Measurements from ENCODE around the gene AARS1.
"Not testable (repeated sequence)": the region's sequence is repeated elsewhere in the genome, so short reads cannot be mapped to it uniquely, and the experiment has no call there.

Gene AARS1

DNA sequence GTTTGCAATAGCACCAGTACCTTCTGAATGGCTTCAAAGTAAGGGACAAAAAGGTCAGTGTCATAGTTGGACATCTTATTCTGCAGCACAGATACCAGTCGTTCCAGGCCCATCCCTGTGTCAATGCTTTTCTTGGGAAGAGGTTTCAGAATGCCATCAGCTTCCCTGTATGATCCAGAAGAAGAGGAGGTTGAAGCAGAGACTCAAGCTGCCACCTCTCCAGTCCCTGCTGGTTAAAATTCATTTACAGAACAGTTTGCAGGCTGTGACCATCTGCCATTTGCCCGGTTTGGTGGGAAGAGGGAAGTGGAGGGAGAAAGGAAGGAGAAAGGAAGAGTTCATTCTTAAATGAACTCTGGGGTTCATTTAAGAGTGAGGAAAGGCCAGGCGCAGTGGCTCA, 19.1 kb downstream of the AARS1 start:
- DNase-seq = no peak

DNA sequence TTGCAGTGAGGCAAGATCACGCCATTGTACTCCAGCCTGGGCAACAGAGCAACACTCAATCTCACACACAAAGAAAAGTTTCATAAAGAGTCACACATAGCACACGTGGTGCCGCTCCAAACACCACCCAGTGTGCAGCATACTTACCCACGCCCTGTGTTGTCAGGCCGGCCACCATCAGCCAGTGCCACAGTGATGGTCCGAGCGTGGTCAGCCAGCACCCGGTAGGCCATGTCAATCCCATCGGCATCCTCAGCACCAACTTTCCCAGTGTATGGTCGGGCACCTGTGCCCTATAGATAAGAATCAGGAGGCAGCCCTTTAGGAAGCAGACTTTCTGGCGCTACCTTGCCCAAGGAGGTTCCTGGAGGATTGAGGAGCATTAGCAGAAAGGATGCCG, 19.8 kb downstream of the AARS1 start:
- DNase-seq = no peak

DNA sequence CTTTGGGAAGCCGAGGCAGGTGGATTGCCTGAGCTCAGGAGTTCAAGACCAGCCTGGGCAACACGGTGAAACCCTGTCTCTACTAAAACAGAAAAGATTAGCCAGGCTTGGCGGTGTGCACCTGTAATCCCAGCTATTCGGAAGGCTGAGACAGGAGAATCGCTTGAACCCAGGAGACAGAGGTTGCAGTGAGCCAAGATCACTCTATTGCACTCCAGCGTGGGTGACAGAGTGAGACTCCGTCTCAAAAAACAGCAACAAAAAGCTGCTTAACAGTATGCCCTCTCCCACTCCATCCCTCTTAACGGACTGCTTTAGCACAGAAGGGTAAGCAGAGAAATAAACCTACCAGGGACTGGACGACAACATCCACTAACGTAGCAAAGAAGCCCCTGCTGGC, 21.4 kb downstream of the AARS1 start:
- DNase-seq = not testable (repeated sequence)

DNA sequence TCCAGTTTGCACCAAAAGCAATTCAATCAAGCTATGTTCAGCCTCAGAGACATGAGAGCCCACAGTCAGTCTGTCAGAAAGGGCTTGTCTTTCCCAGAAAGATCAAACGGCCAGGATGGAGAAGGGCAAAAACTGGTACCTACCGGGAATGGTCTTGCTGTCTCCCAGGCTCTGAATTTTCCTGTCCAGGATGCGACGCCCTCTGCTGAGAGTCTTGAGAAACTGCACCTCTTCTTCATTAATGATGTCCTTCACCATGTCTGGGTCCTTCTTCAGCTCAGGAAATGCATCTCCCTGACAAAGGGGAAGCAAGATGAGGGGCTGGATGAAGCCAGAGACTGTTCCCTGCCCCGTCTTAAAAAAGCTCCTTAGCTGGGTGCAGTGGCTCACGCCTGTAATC, 21.8 kb downstream of the AARS1 start:
- no peak for DNase-seq

DNA sequence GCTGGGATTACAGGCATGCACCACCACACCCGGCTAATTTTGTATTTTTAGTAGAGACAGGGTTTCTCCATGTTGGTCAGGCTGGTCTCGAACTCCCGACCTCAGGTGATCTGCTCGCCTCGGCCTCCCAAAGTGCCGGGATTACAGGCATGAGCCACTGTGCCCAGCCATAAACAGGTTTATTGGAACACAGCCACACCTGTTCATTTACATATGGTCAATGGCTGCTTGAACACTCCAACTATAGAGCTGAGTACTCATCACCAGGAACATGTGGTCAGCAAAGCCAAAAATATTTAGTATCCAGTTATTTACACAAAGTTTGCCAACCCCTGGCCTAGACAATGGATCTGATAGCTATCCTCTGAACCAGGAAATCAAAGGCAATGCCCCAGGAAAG, 29.4 kb downstream of the AARS1 start:
- DNase-seq = not testable (repeated sequence)

DNA sequence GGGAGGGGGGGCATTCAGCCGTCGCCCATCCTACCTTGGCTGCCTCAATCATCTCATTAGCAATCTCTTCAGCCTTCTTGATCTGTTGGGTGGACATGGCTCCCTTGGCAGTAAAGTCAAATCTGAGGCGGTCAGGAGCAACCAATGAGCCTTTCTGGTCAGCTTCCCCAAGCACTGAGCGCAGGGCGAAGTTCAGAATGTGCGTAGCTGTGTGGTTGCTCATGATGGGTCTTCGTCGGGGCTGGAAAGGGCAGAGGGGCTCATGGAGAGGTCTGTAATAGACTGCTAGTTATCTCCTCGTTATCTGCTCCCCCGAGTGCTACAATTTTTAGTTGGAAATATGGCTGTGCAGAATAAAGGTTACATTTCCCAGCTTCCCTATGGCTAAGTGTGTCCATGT, 30.4 kb downstream of the AARS1 start:
- no peak for DNase-seq

DNA sequence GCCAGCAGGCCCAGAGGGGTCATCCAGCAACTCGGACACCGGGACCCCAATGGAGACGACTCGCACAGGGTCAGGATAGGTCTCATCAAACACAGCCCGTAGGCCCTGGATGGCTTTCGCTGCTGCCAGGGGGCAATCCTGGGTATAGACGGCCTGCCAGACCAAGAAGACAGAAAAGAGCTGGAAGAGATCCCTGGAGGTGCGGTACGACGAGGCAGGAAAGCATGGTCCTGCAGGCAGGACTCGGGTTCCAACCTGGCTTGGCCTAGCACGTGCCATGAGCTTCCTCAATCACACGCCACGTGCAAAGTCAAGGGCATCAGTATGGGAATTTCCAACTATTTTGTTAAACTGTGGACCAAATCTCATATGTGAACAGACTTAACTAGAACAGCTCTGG, 31.2 kb downstream of the AARS1 start:
- no peak for DNase-seq

DNA sequence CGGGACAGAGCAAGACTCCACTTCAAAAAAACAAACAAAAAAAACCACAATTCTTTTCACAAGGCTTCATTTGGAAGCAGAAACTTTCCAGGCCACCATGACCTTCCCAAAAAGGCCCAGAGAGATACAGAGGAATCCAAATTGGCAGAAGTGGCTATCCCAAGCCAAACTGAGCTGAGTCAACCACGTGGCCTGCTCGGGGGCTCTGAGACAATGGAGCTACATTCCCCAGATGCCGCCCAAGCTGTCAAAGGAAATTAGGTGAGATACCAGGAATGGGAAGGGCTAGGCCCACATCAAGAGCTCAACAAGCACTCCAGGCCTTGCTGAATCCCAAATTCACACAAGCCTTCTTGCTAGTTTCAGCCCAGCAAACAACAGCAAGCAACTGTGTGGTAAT, 31.9 kb downstream of the AARS1 start:
- no peak for DNase-seq

DNA sequence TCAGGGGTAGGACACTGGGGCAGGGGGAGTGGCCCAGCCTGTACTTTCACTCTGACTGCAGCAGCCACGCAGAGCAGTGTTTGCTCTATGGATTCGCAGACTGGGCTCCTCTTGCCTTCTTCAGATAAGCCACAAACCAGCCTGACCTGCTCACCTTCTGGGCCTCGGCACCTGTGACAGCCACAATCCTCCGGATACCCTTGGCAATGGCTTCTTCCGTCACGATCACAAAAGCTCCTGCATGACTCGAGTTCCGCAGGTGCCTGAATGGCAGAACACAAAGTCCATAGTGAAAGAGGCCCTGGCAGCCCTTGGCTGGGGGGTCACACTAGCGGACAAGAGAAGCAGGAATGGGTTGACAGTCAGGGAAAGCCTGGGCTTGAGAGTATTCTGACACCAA, 33.7 kb downstream of the AARS1 start:
- DNase-seq = no peak

DNA sequence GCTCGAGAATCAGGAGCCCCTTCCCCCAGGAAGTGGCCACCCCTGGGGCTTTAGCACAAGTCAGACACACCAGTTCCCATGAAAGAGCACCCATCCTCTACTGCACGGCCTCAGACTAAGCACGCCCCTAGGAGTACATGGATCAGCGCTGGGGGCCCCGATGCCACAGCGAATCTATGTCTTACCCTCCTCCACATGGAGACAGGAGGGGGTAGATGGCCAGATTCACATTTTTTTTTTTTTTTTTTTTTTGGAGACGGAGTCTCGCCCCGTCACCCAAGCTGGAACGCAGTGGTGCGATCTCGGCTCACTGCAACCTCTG, 34.4 kb downstream of the AARS1 start:
- DNase-seq = no peak

DNA sequence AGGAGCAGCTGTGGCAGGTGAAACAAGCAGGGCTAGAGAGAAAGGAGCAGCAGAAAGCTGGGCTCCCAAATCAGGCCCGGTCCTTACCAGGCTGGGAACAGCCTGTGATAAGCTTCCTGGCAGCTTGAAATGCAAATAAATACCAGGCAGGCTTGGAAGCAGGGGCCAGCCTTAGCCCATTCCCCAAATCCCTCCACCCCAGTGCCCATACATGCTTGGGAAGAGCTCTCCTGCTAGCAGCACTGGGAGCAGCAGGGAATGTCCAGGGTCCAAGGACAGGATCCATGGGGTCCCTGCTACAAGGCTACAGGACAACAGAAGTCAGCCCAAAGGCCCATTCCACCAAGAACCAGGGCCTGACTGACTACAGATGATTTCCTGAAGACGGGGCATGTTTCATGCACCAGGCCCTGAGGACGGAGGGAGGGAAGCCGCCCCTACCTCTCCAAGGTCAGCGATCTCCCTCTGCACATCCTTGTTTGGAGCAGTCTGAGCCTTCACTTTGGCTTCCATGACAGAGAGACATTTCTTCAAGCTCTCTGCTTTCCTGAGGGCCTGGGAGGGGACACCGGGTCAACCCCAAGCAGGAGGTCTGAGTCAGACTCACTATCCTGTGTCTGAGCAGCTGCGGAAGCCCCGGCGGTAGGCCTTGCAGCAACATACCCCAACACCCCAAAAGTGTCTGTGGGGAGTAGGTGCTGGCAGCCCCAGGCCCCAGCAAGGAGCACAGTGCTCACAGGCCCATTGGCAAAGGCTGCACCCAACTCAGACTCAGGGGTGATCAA, 34.9 kb downstream of the AARS1 start:
- DNase-seq = no peak

DNA sequence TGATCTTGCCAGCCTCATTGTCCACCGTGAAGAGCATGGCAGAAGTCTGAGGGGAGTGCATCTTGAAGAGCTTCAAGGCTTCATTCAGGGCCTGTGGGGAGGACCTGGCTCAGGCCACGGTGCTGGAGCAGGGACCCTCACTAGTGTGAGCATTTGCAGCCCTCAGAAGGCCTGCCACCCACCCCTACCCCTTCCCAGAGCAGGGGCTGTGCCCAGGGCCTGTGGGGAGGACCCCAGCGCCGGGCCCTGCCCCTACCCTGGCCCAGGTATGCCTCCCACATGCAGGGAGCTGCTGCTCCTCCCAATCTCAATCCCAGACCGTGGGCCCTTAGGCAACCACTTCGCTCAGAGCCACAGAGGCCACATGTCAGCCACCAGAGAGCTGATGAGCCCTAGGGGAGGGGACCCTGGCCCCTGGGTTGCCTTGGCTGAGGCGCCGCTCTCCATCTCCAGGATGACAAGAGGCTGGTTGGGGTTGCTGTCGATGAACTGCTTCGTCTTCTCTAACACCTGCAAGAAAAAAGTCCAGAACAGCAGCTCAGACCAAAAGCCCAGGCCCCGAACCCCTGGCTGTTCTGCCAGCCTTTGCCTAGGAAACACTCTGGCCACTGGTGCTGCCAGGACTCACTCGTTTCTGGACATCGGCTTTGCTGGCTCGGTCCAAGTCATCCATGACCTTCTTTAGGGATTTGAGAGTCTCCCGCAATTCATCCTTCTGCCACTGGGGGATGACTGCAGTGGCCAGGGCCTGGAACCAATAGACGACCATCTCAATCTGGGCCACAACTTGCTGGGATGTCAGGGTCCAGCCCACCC, 35.8 kb downstream of the AARS1 start:
- DNase-seq = no peak

DNA sequence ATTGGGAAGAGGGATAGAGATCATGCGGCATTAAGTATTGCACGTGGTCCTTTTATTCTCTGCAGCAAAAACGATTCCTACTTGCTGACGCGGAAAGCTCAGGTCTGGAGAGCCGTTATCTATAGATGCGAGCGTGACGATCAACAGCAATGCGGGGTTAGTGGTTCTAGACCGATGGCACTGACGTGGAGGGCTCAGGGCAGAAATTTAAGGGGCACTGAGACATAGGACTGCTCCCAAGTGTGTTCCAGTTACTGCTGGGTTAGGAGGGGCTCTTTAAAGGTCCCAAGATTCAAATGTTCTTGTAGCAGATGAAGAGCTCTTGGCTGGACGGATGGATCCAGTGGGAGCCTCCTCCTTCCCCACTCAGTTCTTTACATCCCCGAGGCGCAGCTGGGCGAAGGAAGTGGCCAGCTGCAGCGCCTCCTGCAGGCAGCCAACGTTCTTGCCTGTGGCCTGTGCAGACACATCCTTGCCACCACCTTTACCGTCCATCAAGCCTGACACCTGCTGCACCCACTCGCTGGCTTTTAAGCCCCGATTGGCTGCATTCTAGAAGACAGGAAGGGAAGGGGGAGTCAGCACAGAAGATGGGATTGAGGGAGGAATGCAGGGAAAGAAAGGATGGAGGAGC, 36.8 kb downstream of the AARS1 start:
- no peak for DNase-seq

DNA sequence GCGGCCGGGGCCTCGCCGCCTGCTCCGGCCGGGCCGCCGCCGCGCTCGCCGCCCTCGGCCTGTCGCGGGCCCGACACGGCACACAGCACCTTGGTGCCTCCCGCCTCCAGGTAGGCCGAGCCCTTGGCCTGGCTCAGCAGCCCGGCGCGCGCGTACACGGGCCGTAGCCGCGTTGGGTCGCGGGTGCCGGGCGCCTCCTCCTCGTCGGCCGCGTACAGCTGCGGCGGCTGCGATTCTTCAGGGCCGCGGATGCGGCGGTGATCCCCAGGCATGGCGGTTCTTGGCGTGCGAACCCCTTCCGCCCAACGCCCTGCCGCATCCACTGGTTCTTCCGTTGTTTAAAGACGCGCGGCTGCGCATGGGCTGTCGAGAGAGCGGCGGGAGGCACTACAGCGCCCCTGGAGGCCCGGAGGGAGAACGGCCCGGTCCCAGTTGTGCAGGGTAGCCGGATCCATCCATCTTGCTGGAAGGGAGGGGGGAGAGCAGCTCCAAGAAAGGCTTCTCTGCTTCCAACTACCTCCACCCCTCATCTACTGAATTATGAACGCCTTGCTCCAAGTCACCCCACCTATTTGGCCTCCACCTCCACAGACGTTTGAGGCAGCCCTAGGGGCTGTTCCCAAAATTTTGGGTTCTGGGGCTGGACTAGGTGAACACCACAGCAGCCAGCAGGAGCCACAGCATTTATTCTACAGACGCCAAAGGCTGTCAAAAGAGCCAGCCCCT, 37.5 kb downstream of the AARS1 start, which contains the start of gene EXOSC6:
EXOSC6 (minus strand) TSS at position 312 of the 726 bp plus-strand sequence; CDS start at position 272, 40 bp downstream.
- DNase-seq = peak; percentile 68

DNA sequence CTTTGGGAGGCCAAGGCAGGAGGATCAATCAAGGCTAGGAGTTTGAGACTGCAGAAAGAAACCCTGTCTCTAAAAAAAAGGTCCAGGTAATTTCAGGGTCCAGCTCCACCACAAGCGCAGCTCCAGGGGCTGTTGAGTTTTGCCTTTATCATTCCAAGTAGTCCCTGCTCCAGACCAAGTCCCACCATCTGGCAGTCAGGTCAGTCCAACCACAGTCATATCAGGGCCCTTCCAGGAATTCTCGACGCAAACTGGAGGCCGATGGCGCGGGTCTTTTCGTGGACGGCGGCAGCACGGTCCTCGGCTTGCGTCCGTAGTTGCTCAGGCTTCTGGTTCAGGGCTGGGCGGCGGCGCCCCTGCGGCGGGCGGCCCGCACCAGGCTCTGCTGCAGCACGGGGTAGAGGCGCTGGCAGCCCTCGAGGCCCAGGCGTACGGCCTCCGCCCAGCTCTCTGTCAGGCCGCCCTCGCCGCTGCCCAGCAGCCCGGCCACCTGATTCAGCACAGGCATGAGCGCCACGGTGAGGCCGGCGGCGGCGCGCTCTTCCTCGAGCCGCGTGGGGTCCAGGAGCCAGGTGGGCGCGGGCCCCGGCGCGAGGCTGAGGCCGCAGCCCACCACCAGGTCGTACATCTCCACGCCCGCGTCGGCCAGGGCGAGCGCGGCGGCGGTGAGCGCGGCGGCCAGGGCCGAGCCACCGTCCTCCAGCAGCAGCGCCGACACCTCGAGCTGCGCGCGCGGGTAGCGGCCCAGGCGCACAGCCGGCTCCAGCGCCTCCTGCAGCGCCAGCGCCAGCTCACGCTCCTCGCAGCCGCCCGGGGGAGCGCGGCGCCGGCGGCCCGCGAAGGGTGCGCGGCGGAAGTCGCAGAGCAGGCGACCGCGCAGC, 38.3 kb downstream of the AARS1 start:
- DNase-seq = no peak

DNA sequence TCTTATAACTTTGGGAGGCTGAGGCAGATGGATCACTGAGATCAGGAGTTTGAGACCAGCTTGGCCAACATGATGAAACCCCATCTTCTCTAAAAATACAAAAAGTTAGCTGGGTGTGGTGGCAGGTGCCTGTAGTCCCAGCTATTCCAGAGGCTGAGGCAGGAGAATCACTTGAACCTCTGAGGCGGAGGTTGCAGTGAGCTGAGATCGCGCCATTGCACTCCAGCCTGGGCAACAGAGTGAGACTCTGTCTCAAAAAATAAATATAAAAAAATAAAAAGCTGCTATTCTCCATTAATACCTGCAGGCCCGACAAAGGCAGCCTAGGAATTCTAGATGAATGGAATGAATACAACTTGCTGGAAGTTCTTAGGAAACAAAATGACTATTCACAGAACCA, 39.6 kb downstream of the AARS1 start:
- DNase-seq = not testable (repeated sequence)

DNA sequence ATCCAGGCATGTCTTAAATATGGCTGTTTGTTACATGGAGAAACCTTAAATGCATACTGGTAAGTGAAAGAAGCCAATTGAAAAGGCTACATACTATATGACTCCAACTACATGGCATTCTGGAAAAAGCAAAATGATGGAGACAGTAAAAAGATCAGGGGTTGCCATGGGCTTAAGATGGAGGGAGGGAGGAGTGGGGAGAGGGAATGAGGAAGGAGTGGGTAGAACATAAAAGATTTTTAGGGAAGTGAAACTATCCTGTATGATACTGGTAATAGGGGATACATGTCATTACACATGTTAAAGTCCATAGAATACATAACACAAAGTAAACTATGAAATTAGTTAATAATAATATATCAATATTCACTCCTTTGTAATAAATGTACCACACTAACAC, 50.5 kb downstream of the AARS1 start:
- not testable (repeated sequence) for DNase-seq

DNA sequence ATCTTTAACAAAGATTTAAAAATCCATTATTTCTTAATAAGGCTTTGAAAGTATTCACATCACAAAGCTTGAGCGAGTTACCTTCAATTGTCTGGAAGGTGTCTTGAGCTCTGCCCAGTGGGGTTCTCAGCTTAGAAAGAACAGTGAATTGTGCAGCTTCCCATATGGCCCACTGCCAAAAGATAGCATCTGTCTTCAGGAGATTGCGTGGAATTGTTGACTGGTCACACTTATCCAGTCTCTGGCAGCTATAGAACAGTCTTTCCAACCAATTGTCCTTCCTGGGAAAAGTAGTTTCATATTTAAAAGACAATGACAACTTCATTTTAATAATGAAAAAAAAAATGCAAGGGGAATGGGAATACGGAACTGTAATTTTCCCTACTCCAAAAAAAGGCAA, 57.5 kb downstream of the AARS1 start:
- not testable (repeated sequence) for DNase-seq

DNA sequence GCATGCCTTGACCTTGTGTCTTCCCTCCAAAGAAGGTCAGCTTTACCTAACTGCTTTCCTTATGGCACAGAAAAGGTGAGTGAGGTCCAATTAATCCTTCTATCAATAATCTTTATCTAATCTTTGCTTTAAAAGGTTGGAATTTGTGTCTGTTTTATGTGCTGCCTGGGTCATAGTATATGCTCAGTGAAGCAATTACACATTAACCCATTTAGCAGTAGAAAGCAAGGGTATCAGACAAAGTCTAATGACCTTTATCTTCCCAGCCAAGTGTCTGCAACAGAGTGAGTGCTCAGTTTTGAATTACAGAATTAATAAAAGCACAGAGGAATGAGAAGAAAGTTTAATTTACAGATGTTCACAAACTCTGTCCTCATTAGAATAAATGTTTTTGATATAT, 63.3 kb downstream of the AARS1 start:
- not testable (repeated sequence) for DNase-seq

DNA sequence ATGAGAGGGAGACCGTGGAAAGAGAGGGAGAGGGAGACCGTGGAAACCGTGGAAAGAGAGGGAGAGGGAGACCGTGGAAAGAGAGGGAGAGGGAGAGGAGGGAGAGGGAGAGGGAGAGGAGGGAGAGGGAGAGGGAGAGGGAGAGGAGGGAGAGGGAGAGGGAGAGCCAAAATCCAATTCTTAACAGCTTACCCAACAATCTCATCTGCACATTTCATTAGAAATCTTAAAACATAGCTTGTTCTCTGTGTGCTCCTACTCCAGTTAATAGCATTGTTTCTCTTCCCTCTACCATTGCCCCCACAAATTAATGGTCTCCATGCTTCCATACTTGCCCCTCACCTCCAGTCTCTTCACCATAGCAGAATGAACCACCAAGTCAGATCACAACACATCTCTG, 63.9 kb downstream of the AARS1 start:
- DNase-seq = not testable (repeated sequence)

DNA sequence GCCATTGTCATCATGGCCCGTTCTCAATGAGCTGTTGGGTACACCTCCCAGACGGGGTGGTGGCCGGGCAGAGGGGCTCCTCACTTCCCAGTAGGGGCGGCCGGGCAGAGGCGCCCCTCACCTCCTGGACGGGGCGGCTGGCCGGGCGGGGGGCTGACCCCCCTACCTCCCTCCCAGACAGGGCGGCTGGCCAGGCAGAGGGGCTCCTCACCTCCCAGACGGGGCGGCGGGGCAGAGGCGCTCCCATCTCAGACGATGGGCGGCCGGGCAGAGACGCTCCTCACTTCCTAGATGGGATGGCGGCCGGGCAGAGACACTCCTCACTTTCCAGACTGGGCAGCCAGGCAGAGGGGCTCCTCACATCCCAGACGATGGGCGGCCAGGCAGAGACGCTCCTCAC, 64.7 kb downstream of the AARS1 start:
- not testable (repeated sequence) for DNase-seq

DNA sequence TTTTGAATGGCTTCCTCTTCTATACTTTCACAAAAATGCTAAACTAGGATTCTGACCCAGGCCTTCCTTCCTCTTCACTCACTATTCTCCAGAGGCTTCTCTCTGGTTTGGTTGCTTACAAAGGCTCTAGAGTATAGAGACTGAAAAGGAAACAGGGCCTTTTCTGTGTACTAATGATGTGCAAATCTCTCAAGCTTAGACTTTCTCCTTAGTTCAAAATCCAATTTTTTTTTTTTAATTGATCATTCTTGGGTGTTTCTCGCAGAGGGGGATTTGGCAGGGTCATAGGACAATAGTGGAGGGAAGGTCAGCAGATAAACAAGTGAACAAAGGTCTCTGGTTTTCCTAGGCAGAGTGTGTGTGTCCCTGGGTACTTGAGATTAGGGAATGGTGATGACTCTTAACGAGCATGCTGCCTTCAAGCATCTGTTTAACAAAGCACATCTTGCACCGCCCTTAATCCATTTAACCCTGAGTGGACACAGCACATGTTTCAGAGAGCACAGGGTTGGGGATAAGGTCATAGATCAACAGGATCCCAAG, 65.3 kb downstream of the AARS1 start:
- not testable (repeated sequence) for DNase-seq
